Stimulated activated CD4-positive, alpha-beta T cell treated with anti-CD3 and anti-CD28 coated beads, Interleukin-15, amount 100 ng/mL, for 1 hour (primary cell): ENCODE measurements around the gene IP6K1.
"Not testable (repeated sequence)": the region's sequence is repeated elsewhere in the genome, so short reads cannot be mapped to it uniquely, and the experiment has no call there.

Source experiments
- DNase-seq, 2 donors: peaks; one replicate each; pipeline ENCODE4 v3.0.0-alpha.2; 2020; ENCODE audit warnings: low read depth in 1 of 2, low spot score in 1 of 2

Gene IP6K1

GRCh38 chr3:49769286-49769915, 16.9 kb downstream of the IP6K1 start:
- DNase-seq: no peak

- no peak for DNase-seq
Measured at GRCh38 chr3:49763981-49764380, 22.4 kb downstream of the IP6K1 start.

- DNase-seq: no peak
Measured at GRCh38 chr3:49761661-49762060, 24.7 kb downstream of the IP6K1 start.

GRCh38 chr3:49759226-49759625, 27.1 kb downstream of the IP6K1 start:
- DNase-seq: no peak

- DNase-seq: no peak
Measured at GRCh38 chr3:49757197-49757596, 29.1 kb downstream of the IP6K1 start.

- DNase-seq: no peak
Measured at GRCh38 chr3:49756036-49756435, 30.3 kb downstream of the IP6K1 start.

- no peak for DNase-seq
Measured at GRCh38 chr3:49754536-49754935, 31.8 kb downstream of the IP6K1 start.

GRCh38 chr3:49751501-49751900, 34.8 kb downstream of the IP6K1 start:
- DNase-seq: no peak

- DNase-seq: no peak
Measured at GRCh38 chr3:49750056-49750455, 36.3 kb downstream of the IP6K1 start.

GRCh38 chr3:49748874-49749273, 37.5 kb downstream of the IP6K1 start:
- DNase-seq: not testable (repeated sequence)

GRCh38 chr3:49747792-49748480, 38.4 kb downstream of the IP6K1 start:
- DNase-seq: no peak

GRCh38 chr3:49745986-49746385, 40.4 kb downstream of the IP6K1 start:
- no peak for DNase-seq

- DNase-seq: no peak
Measured at GRCh38 chr3:49740427-49740826, 45.9 kb downstream of the IP6K1 start.

- DNase-seq: no peak
Measured at GRCh38 chr3:49738067-49738713, 48.2 kb downstream of the IP6K1 start.

- DNase-seq: no peak
Measured at GRCh38 chr3:49734752-49735151, 51.6 kb downstream of the IP6K1 start.

GRCh38 chr3:49733551-49733950, 52.8 kb downstream of the IP6K1 start:
- DNase-seq: no peak

GRCh38 chr3:49732597-49732996, 53.7 kb downstream of the IP6K1 start:
- DNase-seq: no peak

- DNase-seq: no peak
Measured at GRCh38 chr3:49729966-49730609, 56.3 kb downstream of the IP6K1 start.

GRCh38 chr3:49727924-49728361, 58.4 kb downstream of the IP6K1 start:
- DNase-seq: no peak

- no peak for DNase-seq
Measured at GRCh38 chr3:49727154-49727923, 59.0 kb downstream of the IP6K1 start.
